DOHH2 (cell line): ENCODE results near the gene TMEM88.

Experiments used
- H3F3A ChIP-seq: fragments of 200-600 bp; sonication (generic), shearing (Covaris generic); 2 replicates; pipeline ENCODE4 v1.6.0; 2016; ENCODE audit warnings: antibody characterized with exemption, mild to moderate bottlenecking; ENCODE audit not compliant: control insufficient read depth, insufficient read depth
- H3K27ac ChIP-seq: fragments of 200-600 bp; sonication (generic); 2 replicates; pipeline ENCODE4 v1.5.1; 2014; ENCODE audit warnings: low read depth, mild to moderate bottlenecking, low read length, moderate library complexity
- H3K27me3 ChIP-seq: fragments of 200-600 bp; sonication (generic); 2 replicates; pipeline ENCODE4 v1.6.1; 2014; ENCODE audit warnings: mild to moderate bottlenecking, low read length, mixed read lengths; ENCODE audit not compliant: control insufficient read depth
- H3K36me3 ChIP-seq: fragments of 200-600 bp; sonication (generic); 2 replicates; pipeline ENCODE4 v1.6.1; 2014; ENCODE audit warnings: mild to moderate bottlenecking, low read length, moderate library complexity, mixed read lengths; ENCODE audit not compliant: control insufficient read depth
- H3K4me1 ChIP-seq: fragments of 200-600 bp; sonication (generic); 2 replicates; pipeline ENCODE4 v1.6.1; 2014; ENCODE audit warnings: mild to moderate bottlenecking, low read length, mixed read lengths; ENCODE audit not compliant: control insufficient read depth
- H3K4me2 ChIP-seq: fragments of 200-600 bp; sonication (generic); 2 replicates; pipeline ENCODE4 v1.6.0; 2014; ENCODE audit warnings: mild to moderate bottlenecking, low read length, moderate library complexity
- H3K4me3 ChIP-seq: fragments of 200-600 bp; sonication (generic); 2 replicates; pipeline ENCODE4 v1.5.1; 2014; ENCODE audit warnings: mild to moderate bottlenecking, low read length, mixed read lengths
- H3K79me2 ChIP-seq: fragments of 200-600 bp; sonication (generic); 2 replicates; pipeline ENCODE4 v1.6.1; 2014; ENCODE audit warnings: mild to moderate bottlenecking, low read length, mixed read lengths; ENCODE audit not compliant: control insufficient read depth
- H3K9me2 ChIP-seq: fragments of 200-600 bp; sonication (generic); replicated peaks from 2 replicates; pipeline ENCODE4 v1.6.1; 2014; ENCODE audit warnings: mild to moderate bottlenecking, low read length, mixed read lengths; ENCODE audit not compliant: control insufficient read depth
- H3K9me3 ChIP-seq: fragments of 200-600 bp; sonication (generic); 2 replicates; pipeline ENCODE4 v1.6.1; 2014; ENCODE audit warnings: antibody characterized with exemption, low read length, mixed read lengths; ENCODE audit not compliant: control insufficient read depth, insufficient read depth
- H4K20me1 ChIP-seq: fragments of 200-600 bp; sonication (generic); 2 replicates; pipeline ENCODE4 v1.6.0; 2014; ENCODE audit warnings: low read depth, mild to moderate bottlenecking, antibody characterized with exemption, low read length, moderate library complexity; ENCODE audit not compliant: control insufficient read depth, insufficient read depth
- EZH2phosphoT487 ChIP-seq: fragments of 200-600 bp; sonication (generic); IDR thresholded peaks from 2 replicates; pipeline ENCODE4 v1.6.1; 2017; ENCODE audit warnings: borderline replicate concordance, mild to moderate bottlenecking, antibody characterized with exemption, low read length, moderate library complexity, mixed read lengths
- TF ChIP-seq, protein P1 (sequence below): fragments of 200-600 bp; sonication (generic); IDR thresholded peaks from one replicate; pipeline ENCODE4 v1.5.1; 2014; ENCODE audit warnings: antibody characterized with exemption, mild to moderate bottlenecking, low read depth, low read length; ENCODE audit not compliant: poor library complexity, severe bottlenecking

TMEM88 gene

DNA sequence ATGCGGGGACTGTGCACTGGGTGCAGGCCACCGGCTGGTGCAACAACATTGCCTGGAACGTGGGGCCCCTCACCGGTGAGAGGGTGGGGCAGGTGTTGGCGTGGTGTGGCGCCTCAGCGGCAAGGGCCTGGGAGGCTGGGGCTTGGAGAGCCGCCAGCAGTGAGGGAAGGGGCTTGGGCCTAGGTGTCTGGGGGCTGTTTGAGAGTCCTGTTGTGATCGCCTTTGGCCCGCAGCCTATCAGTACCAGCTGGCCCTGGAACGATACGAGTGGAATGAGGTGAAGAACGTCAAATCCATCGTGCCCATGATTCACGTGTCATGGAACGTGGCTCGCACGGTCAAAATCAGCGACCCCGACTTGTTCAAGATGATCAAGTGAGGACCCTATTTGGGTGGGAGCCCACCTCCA lies 2.6 kb upstream of the TMEM88 start:
- Histone ChIP-seq H3K27me3 (no peaks in the 10 kb centered on the region), H3K9me3 (no peaks in the 10 kb centered on the region), H3K4me3 (peak overlapping the region; percentile 29; the same call in 1 of the 2 replicates), H3K27ac (no peak overlapping the region), H3F3A (peaks cover 37% of the 10 kb centered on the region), H3K4me2 (peak overlapping the region; percentile 76), H3K4me1 (peaks cover 37% of the 10 kb centered on the region), H4K20me1 (peaks cover 9% of the 10 kb centered on the region; the same call in 1 of the 2 replicates), H3K9me2 (no peaks in the 10 kb centered on the region), H3K79me2 (peaks cover 38% of the 10 kb centered on the region), H3K36me3 (peaks cover 79% of the 10 kb centered on the region)
- TF ChIP-seq, protein P1, sequence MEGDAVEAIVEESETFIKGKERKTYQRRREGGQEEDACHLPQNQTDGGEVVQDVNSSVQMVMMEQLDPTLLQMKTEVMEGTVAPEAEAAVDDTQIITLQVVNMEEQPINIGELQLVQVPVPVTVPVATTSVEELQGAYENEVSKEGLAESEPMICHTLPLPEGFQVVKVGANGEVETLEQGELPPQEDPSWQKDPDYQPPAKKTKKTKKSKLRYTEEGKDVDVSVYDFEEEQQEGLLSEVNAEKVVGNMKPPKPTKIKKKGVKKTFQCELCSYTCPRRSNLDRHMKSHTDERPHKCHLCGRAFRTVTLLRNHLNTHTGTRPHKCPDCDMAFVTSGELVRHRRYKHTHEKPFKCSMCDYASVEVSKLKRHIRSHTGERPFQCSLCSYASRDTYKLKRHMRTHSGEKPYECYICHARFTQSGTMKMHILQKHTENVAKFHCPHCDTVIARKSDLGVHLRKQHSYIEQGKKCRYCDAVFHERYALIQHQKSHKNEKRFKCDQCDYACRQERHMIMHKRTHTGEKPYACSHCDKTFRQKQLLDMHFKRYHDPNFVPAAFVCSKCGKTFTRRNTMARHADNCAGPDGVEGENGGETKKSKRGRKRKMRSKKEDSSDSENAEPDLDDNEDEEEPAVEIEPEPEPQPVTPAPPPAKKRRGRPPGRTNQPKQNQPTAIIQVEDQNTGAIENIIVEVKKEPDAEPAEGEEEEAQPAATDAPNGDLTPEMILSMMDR: no peak
- TF ChIP-seq EZH2phosphoT487: no peak

DNA sequence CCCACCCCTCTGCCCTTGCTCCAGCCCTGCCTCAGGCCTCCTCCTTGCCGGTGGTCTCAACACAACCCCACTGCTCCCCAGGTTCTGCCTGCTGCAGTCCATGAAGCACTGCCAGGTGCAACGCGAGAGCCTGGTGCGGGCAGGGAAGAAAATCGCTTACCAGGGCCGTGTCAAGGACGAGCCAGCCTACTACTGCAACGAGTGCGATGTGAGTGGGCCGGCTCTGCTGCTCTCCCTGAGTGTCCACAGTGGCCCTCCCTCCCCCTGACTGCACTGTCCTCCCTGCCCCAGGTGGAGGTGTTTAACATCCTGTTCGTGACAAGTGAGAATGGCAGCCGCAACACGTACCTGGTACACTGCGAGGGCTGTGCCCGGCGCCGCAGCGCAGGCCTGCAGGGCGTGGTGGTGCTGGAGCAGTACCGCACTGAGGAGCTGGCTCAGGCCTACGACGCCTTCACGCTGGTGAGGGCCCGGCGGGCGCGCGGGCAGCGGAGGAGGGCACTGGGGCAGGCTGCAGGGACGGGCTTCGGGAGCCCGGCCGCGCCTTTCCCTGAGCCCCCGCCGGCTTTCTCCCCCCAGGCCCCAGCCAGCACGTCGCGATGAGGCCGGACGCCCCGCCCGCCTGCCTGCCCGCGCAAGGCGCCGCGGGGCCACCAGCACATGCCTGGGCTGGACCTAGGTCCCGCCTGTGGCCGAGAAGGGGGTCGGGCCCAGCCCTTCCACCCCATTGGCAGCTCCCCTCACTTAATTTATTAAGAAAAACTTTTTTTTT lies 1.8 kb upstream of the TMEM88 start:
- Histone ChIP-seq H4K20me1 (peaks cover 9% of the 10 kb centered on the region; the same call in 1 of the 2 replicates), H3K36me3 (peaks cover 77% of the 10 kb centered on the region)

DNA sequence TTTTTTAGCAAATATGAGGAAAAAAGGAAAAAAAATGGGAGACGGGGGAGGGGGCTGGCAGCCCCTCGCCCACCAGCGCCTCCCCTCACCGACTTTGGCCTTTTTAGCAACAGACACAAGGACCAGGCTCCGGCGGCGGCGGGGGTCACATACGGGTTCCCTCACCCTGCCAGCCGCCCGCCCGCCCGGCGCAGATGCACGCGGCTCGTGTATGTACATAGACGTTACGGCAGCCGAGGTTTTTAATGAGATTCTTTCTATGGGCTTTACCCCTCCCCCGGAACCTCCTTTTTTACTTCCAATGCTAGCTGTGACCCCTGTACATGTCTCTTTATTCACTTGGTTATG lies 1.2 kb upstream of the TMEM88 start:
- TF ChIP-seq EZH2phosphoT487: no peak
- TF ChIP-seq, protein P1: no peak
- H3F3A ChIP-seq: peaks cover 37% of the 10 kb centered on the region
- H3K4me1 ChIP-seq: peaks cover 44% of the 10 kb centered on the region
- H3K4me3 ChIP-seq: no peak overlapping the region
- H3K79me2 ChIP-seq: peaks cover 44% of the 10 kb centered on the region
- no peak overlapping the region for H3K4me2 ChIP-seq
- H3K27ac ChIP-seq: no peak overlapping the region
- H3K27me3 ChIP-seq: no peaks in the 10 kb centered on the region
- H3K36me3 ChIP-seq: peaks cover 78% of the 10 kb centered on the region
- no peaks in the 10 kb centered on the region for H3K9me2 ChIP-seq
- H3K9me3 ChIP-seq: no peaks in the 10 kb centered on the region
- peaks cover 9% of the 10 kb centered on the region; the same call in 1 of the 2 replicates for H4K20me1 ChIP-seq

More for the DNA sequence above, 1.8 kb upstream of the TMEM88 start:
- Histone ChIP-seq H3K9me3 (no peaks in the 10 kb centered on the region), H3K27ac (no peak overlapping the region), H3K27me3 (no peaks in the 10 kb centered on the region), H3K79me2 (peaks cover 38% of the 10 kb centered on the region), H3K4me1 (peaks cover 39% of the 10 kb centered on the region), H3K4me2 (no peak overlapping the region), H3F3A (peaks cover 37% of the 10 kb centered on the region), H3K4me3 (no peak overlapping the region), H3K9me2 (no peaks in the 10 kb centered on the region)
- TF ChIP-seq EZH2phosphoT487: no peak
- TF ChIP-seq, protein P1: no peak
